Endothelial cell of umbilical vein (primary cell): ENCODE data around the gene SERPINA7. TPM values are rescaled to one million over a fixed set of nuclear protein-coding genes. Genes with fewer than 3 reads are reported as not detected.
"Not testable (repeated sequence)": the region's sequence is repeated elsewhere in the genome, so short reads cannot be mapped to it uniquely, and the experiment has no call there.

Source experiments
- BruUV-seq: library from RNA; stranded (reverse); fragments of 400-500 nt; replicated peaks from 2 replicates; lab custom pipeline; 2021; lab: Mats Ljungman, UMichigan
- CTCF ChIA-PET: fragments of 300-600, 350-600 bp; sonication (Branson Sonifier 250); formaldehyde crosslinking; loops from one replicate; lab custom pipeline; 2021; ENCODE audit warnings: antibody characterized with exemption, inconsistent platforms; lab: Charles Lee
- POLR2A ChIA-PET: fragments of 300-600, 350-600 bp; sonication (Branson Sonifier 250); formaldehyde crosslinking; loops from one replicate; lab custom pipeline; 2021; ENCODE audit warnings: antibody characterized with exemption, inconsistent platforms; lab: Charles Lee
- DNase-seq: peaks from one replicate; pipeline ENCODE4 v3.0.0-alpha.2; 2011; ENCODE audit warnings: low read depth, low spot score
- FAIRE-seq: peaks from 2 replicates; lab custom pipeline; 2011; peaks lifted over from hg19 to GRCh38; lab: Jason Lieb, UNC
- H2AFZ ChIP-seq: 2 replicates; pipeline ENCODE4 v1.6.0; 2012; ENCODE audit warnings: low read depth, low read length, control low read depth, inconsistent platforms
- H3K27ac ChIP-seq: 2 replicates; pipeline ENCODE4 v1.5.1; 2011; ENCODE audit warnings: low read depth, mild to moderate bottlenecking, control low read depth, low read length, moderate library complexity; ENCODE audit not compliant: insufficient read depth
- H3K27me3 ChIP-seq, 2 experiments: 2 replicates each; pipeline versions ENCODE4 v1.6.0 to v1.6.1; 2011; ENCODE audit warnings: low read length in 2 of 2, mixed read lengths in 1 of 2; ENCODE audit not compliant: control insufficient read depth in 2 of 2, insufficient read depth in 2 of 2
- H3K36me3 ChIP-seq, 2 experiments: 2 replicates in 1 of 2; 3 replicates in 1 of 2; pipeline ENCODE4 v1.5.1; 2011; ENCODE audit warnings: low read length in 2 of 2, mild to moderate bottlenecking in 1 of 2, moderate library complexity in 1 of 2; ENCODE audit not compliant: control insufficient read depth in 2 of 2, insufficient read depth in 2 of 2; ENCODE audit errors: extremely low read depth in 1 of 2
- H3K4me1 ChIP-seq: 3 replicates; pipeline ENCODE4 v1.5.1; 2011; ENCODE audit warnings: mild to moderate bottlenecking, low read length; ENCODE audit not compliant: control insufficient read depth, insufficient read depth; ENCODE audit errors: extremely low read depth
- H3K4me2 ChIP-seq: 2 replicates; pipeline ENCODE4 v1.6.1; 2011; ENCODE audit warnings: low read length, control low read depth, mixed read lengths; ENCODE audit not compliant: insufficient read depth
- H3K4me3 ChIP-seq, 3 experiments: fragments of 200-600 bp in 1 of 3; sonication (generic), shearing (Covaris generic) in 1 of 3; replicated peaks in 1 of 3; 2 replicates each; pipeline ENCODE4 v1.5.1; 2011 to 2016; ENCODE audit warnings: control low read depth in 3 of 3, low read length in 3 of 3, mild to moderate bottlenecking in 2 of 3, inconsistent platforms in 1 of 3, low read depth in 1 of 3, moderate library complexity in 1 of 3; ENCODE audit not compliant: insufficient read depth in 1 of 3
- H3K79me2 ChIP-seq: 2 replicates; pipeline ENCODE4 v1.6.0; 2012; ENCODE audit warnings: low read length, inconsistent platforms; ENCODE audit not compliant: control insufficient read depth, insufficient read depth
- H3K9ac ChIP-seq: replicated peaks from 2 replicates; pipeline ENCODE3; 2011; ENCODE audit warnings: low read length, control low read depth; ENCODE audit not compliant: insufficient read depth; ENCODE audit errors: extremely low read depth
- H3K9me1 ChIP-seq: replicated peaks from 3 replicates; pipeline ENCODE4 v1.6.0; 2011; ENCODE audit warnings: mild to moderate bottlenecking, low read length; ENCODE audit not compliant: control insufficient read depth, insufficient read depth; ENCODE audit errors: extremely low read depth
- H3K9me3 ChIP-seq: replicated peaks from 2 replicates; pipeline ENCODE4 v1.5.1; 2012; ENCODE audit warnings: low read length, inconsistent platforms; ENCODE audit not compliant: control insufficient read depth, insufficient read depth
- H4K20me1 ChIP-seq: replicated peaks from 2 replicates; pipeline ENCODE3; 2011; ENCODE audit warnings: mild to moderate bottlenecking, low read length; ENCODE audit not compliant: control insufficient read depth, insufficient read depth; ENCODE audit errors: extremely low read depth
- CTCF ChIP-seq, 2 donors: IDR thresholded peaks; 1 replicate in 1 of 2; 2 replicates in 1 of 2; pipeline ENCODE4 v1.5.1; 2011; ENCODE audit warnings: low read length in 2 of 2, mild to moderate bottlenecking in 2 of 2, moderate library complexity in 2 of 2, control low read depth in 1 of 2, inconsistent platforms in 1 of 2, low read depth in 1 of 2; ENCODE audit not compliant: insufficient read depth in 1 of 2; ENCODE audit errors: extremely low read depth in 1 of 2
- EZH2 ChIP-seq: IDR thresholded peaks from 2 replicates; pipeline ENCODE4 v1.6.1; 2012; ENCODE audit warnings: borderline replicate concordance, low read depth, mild to moderate bottlenecking, moderate library complexity, low read length, inconsistent platforms; ENCODE audit not compliant: severe bottlenecking
- FOS ChIP-seq: IDR thresholded peaks from 2 replicates; pipeline ENCODE4 v1.6.1; 2011; ENCODE audit warnings: mild to moderate bottlenecking, low read length, moderate library complexity, borderline replicate concordance; ENCODE audit not compliant: insufficient read depth
- GATA2 ChIP-seq: IDR thresholded peaks from 2 replicates; pipeline ENCODE4 v1.7.0; 2011; ENCODE audit warnings: low read depth, mild to moderate bottlenecking, moderate library complexity, mixed read lengths, low read length; ENCODE audit not compliant: insufficient read length, insufficient read depth
- JUN ChIP-seq: IDR thresholded peaks from 2 replicates; pipeline ENCODE4 v1.6.1; 2011; ENCODE audit warnings: borderline replicate concordance, low read depth; ENCODE audit not compliant: insufficient read length, insufficient read depth
- MAX ChIP-seq: IDR thresholded peaks from 2 replicates; pipeline ENCODE4 v1.6.1; 2011; ENCODE audit not compliant: insufficient read depth, insufficient read length
- MYC ChIP-seq: IDR thresholded peaks from one replicate; pipeline ENCODE4 v1.6.1; 2011; ENCODE audit warnings: mild to moderate bottlenecking, low read depth, low read length
- POLR2A ChIP-seq: IDR thresholded peaks from 2 replicates; pipeline ENCODE4 v1.6.1; 2012; ENCODE audit warnings: low read depth, mild to moderate bottlenecking, control low read depth, low read length
- POLR2AphosphoS5 ChIP-seq: IDR thresholded peaks from 2 replicates; pipeline ENCODE4 v1.6.1; 2012; ENCODE audit warnings: low read depth, mild to moderate bottlenecking, control low read depth, low read length, moderate library complexity; ENCODE audit not compliant: insufficient read depth
- dilution Hi-C: fragments of 300-500 bp; cut with MboI; formaldehyde crosslinking; loops from one replicate; pipeline ENCODE4 v1.15.0; 2019; ENCODE audit warnings: low sequenced_read_pairs; ENCODE audit not compliant: extremely low pct_ligation_motif_present
- intact Hi-C: fragments of 100-400 bp; cut with micrococcal nuclease; formaldehyde crosslinking; loops from one replicate; pipeline ENCODE4 v1.10.0; 2022
- polyA plus RNA-seq, 4 experiments: library from polyadenylated mRNA; depleted of rRNA in 3 of 4; stranded (reverse) in 3 of 4; unstranded in 1 of 4; fragments of >200 nt; gene quantifications; 2 replicates each; pipeline versions ENCODE4 v1.2.1 to v1.2.3, GENCODE V29; 2011 to 2012; ENCODE audit warnings: missing spikeins in 1 of 4
- total RNA-seq: library from RNA; stranded (reverse); gene quantifications from 2 replicates; pipeline ENCODE4 v1.2.3, GENCODE V29; 2021

The SERPINA7 gene
- total and polyA plus RNA-seq, 2 donors (not counting 3 experiments of a cell fraction or from before 2014, with no cell fraction given), result not detected

- Histone ChIP-seq H3K9ac (no peak overlapping the region), H3K9me3 (no peaks in the 10 kb centered on the region), H3K4me1 (no peaks in the 10 kb centered on the region), H4K20me1 (no peaks in the 10 kb centered on the region), H3K4me3 (no peak overlapping the region), H3K27ac (no peak overlapping the region), H2AFZ (no peak overlapping the region), H3K9me1 (no peaks in the 10 kb centered on the region), H3K79me2 (no peaks in the 10 kb centered on the region), H3K4me2 (no peak overlapping the region), H3K36me3 (no peaks in the 10 kb centered on the region), H3K27me3 (no peaks in the 10 kb centered on the region)
- DNase-seq (no peak), FAIRE-seq (no peak)
- ChIA-PET CTCF (no interaction called here), POLR2A (no interaction called here)
- dilution Hi-C loops, result no loop called here
- no TSS peak for BruUV-seq
- TF ChIP-seq EZH2 (no peak), CTCF (IDR thresholded peaks at IDR 0.05; ENCODE audit: extremely low read depth in 1 of 2, insufficient read depth in 1 of 2, low read depth in 1 of 2, low read length in 2 of 2) (no peak), JUN (no peak), MAX (no peak), POLR2AphosphoS5 (no peak), MYC (no peak), POLR2A (no peak), GATA2 (no peak), FOS (no peak)
- intact Hi-C loops, result no loop called here
These were observed 32.8 kb downstream of the SERPINA7 start for GRCh38 chrX:106005684-106006083.

GRCh38 chrX:106000609-106001008 lies 37.9 kb downstream of the SERPINA7 start:
- H3K27ac ChIP-seq, dilution Hi-C loops: not testable (repeated sequence)

More at GRCh38 chrX:106000609-106001008, 37.9 kb downstream of the SERPINA7 start:
- H3K9me1 ChIP-seq, H3K4me1 ChIP-seq, CTCF ChIA-PET, POLR2A ChIA-PET, FAIRE-seq, H3K4me2 ChIP-seq, H4K20me1 ChIP-seq, H3K36me3 ChIP-seq, H3K9me3 ChIP-seq, DNase-seq, intact Hi-C loops, H2AFZ ChIP-seq, H3K4me3 ChIP-seq, H3K27me3 ChIP-seq, BruUV-seq, H3K9ac ChIP-seq, H3K79me2 ChIP-seq: not testable (repeated sequence)
